Measurements from ENCODE around the gene STARD13.
A peak's percentile ranks its signal among the peaks of the same experiment; 100 is the strongest.

Gene STARD13

DNA sequence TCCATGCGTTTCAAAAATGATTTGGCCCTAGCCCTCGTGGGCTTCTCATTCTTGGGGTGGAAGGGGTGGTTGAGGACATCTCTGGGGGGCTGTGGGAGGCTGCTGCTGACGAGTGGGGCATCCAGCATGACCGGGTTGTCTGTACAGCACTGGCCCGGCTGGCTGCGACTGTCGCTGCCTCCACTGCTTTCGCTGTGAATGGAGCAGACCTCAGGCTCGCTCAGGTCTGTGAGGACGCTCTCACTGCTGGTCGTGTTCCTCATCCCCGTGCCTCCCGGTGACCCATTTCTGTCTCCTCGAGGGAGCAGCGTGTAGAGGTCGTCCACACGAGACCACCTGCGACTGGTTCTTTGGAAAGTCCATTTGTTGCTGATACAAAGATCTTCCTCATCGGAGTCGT, 155.7 kb downstream of the STARD13 start:
- no peak for DNase-seq (ENCODE audit: low read depth, low spot score)
- TF ChIP-seq, protein P1, sequence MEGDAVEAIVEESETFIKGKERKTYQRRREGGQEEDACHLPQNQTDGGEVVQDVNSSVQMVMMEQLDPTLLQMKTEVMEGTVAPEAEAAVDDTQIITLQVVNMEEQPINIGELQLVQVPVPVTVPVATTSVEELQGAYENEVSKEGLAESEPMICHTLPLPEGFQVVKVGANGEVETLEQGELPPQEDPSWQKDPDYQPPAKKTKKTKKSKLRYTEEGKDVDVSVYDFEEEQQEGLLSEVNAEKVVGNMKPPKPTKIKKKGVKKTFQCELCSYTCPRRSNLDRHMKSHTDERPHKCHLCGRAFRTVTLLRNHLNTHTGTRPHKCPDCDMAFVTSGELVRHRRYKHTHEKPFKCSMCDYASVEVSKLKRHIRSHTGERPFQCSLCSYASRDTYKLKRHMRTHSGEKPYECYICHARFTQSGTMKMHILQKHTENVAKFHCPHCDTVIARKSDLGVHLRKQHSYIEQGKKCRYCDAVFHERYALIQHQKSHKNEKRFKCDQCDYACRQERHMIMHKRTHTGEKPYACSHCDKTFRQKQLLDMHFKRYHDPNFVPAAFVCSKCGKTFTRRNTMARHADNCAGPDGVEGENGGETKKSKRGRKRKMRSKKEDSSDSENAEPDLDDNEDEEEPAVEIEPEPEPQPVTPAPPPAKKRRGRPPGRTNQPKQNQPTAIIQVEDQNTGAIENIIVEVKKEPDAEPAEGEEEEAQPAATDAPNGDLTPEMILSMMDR (IDR thresholded peaks at IDR 0.05; ENCODE audit: insufficient read depth, low read length, missing control alignments) = no peak
- ChIA-PET POLR2A (no interaction called here), CTCF (no interaction called here)
- H3K4me3 ChIP-seq (ENCODE audit: low read depth, low read length) = no peak overlapping the region

DNA sequence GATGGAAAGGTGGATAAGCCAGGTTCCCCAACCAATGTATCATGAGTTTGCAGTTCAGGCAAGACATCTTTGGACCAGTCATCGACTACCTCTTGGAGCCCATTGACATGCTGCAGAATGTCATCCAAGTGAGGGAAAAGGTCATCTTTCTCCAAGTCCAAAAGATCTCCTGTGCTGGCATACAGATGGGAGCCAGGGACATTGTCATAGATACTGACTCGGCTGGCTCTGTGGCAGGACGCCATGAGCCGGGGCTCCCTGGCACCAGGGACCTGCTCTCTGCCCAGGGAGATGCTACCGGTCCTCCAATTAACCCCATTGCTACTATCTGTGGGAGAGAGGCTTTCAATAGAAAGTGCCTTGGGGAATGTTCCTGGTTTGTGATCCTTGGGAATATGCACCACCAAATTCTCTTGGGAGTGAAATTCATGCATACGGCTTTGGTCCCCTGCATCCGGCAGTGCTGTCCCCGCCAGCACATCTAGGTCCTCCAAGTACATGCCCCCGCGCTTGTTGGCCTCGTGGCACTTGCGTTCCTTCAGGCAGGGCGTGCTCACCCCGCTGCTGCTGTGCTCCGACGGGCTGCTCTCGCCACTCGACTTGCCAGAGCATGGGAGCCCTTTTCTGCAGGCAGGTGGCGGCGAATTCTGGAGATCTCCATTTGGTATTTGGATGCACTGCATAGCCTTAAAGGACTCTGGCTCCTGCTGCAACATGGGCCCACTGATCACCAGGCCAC, 156.3 kb downstream of the STARD13 start:
- H3K4me3 ChIP-seq (ENCODE audit: low read depth, low read length) = no peak overlapping the region
- ChIA-PET POLR2A (no interaction called here), CTCF (no interaction called here)
- TF ChIP-seq, protein P1 (IDR thresholded peaks at IDR 0.05; ENCODE audit: insufficient read depth, low read length, missing control alignments) = no peak
- DNase-seq (ENCODE audit: low read depth, low spot score) = no peak

DNA sequence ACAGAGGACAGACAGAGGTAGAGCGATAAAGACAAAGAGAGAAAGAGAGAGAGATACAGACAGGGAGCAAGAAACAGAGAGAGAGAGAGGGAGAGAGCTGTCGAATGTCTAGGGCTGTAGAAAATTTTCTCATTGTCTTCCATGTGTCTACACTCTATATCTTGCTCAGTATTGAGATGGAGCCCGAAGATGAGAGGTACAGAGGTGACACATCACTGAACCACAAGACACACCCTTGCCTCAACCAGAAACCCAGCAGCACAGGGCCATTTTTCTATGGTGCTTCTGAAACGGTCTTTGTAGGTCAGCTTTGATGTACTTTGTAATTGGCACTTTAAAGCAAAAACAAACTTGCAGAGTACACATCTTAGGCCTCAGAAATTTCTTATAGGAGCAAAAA, 157.4 kb downstream of the STARD13 start:
- no peak for DNase-seq (ENCODE audit: low read depth, low spot score)
- TF ChIP-seq, protein P1 (IDR thresholded peaks at IDR 0.05; ENCODE audit: insufficient read depth, low read length, missing control alignments) = no peak

DNA sequence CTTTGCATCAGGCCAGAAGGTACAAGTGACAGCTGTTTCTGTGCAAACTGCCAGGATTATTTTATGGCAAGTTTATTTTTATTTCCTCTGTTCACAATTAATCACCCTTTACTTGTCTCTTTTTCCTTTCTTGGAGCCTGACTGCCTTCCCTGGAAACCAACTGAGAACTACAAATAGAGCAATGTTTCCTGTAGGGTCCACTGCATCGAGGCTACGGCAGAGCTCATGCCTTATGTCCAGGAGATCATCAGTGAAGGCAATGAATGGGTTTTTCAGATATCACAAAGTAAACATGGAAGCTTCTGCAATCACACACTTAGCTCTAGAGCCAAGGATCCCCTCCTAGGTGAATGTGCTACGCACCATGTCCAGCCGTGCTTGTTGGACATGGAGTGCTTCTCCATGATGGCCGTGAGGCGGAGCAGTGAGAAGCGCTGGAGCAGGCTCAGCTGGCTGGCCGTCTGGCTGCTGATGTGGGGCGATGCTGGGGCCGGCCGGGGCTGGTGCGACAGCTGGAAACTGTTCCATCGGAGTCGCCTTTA, 158.5 kb downstream of the STARD13 start:
- ChIA-PET POLR2A (interaction anchor here (1.3 kb wide), 1 partner anchor 20 kb away, joined by 3 read pairs; no protein-coding TSS in a partner anchor), CTCF (interaction anchor here (0.5 to 2.4 kb wide), 4 partner anchors 488 to 1927 kb away, joined by 3 to 7 read pairs (median 3); partner anchors contain the start of gene B3GLCT)
- TF ChIP-seq, protein P1 (IDR thresholded peaks at IDR 0.05; ENCODE audit: insufficient read depth, low read length, missing control alignments) = no peak
- no peak for DNase-seq (ENCODE audit: low read depth, low spot score)
- no peak overlapping the region for H3K4me3 ChIP-seq (ENCODE audit: low read depth, low read length)

More for the DNA sequence above, 157.4 kb downstream of the STARD13 start:
- POLR2A ChIA-PET = no interaction called here
- H3K4me3 ChIP-seq (ENCODE audit: low read depth, low read length) = no peak overlapping the region
- CTCF ChIA-PET = no interaction called here

DNA sequence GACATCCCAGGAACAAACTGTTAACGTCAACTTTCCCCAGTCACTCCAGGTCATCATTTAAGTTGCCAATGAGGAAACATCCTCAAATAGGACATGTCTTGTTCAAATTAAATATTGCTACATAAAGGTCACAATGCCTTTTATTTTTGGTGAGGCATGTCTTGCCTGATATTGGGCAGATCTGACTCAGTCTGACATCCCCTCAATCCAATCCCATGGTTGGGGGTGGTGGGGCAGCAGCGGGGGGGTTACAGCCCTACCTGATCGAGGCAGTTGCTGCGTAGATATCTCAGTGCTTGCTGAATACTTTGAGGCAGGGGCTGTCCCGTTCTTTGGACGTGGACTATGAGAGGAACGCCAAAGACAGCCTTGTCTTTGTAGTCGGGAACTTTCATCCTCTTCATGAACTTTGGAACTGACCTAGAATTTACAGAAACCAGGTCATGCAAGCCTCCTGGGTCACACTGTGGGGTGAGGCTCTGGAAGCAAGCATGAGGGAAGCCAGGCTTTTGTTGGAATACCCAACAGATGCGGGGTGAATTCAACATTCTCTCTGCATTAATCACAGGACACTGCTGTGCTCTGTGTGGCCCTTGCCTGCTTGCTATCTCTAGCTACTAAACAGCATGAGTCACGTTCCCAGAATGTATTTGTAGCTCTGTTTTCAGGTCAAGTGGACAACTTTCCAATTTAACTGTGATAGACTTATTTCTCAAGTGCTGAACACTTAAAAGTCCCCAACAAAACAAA, 159.6 kb downstream of the STARD13 start:
- DNase-seq (ENCODE audit: low read depth, low spot score) = peak; percentile 87
- CTCF ChIA-PET = interaction anchor here (0.5 to 2.4 kb wide), 7 partner anchors 12 to 1079 kb away, joined by 3 to 7 read pairs (median 3); no protein-coding TSS in a partner anchor
- POLR2A ChIA-PET = interaction anchor here (1.0 kb wide), 1 partner anchor 82 kb away, joined by 3 read pairs; no protein-coding TSS in a partner anchor
- H3K4me3 ChIP-seq (ENCODE audit: low read depth, low read length) = no peak overlapping the region
- TF ChIP-seq, protein P1 (IDR thresholded peaks at IDR 0.05; ENCODE audit: insufficient read depth, low read length, missing control alignments) = no peak

Data from AG04449 (cell line).